ENCODE measurements around the gene ASB6. TPM values are rescaled to one million over a fixed set of nuclear protein-coding genes. Genes with fewer than 3 reads are reported as not detected.

ASB6 gene
- total RNA-seq, 2 experiments from 2014 or later, result 19.0 to 21.4 TPM

- H3K9me2 ChIP-seq (ENCODE audit: insufficient read depth, low read length), result no peaks in the 10 kb centered on the region
- peak; percentile 53 for DNase-seq (ENCODE audit: low spot score)
- H3K4me1 ChIP-seq (ENCODE audit: insufficient read depth, low read length, poor library complexity, severe bottlenecking), result no peaks in the 10 kb centered on the region
- CTCF ChIA-PET (ENCODE audit: unreplicated experiment), result no interaction called here
- no peaks in the 10 kb centered on the region for H3K9me3 ChIP-seq (ENCODE audit: low read length)
- POLR2A ChIA-PET, result no interaction called here
- H3K36me3 ChIP-seq (ENCODE audit: insufficient read depth, low read length), result no peaks in the 10 kb centered on the region
- H4K20me1 ChIP-seq (ENCODE audit: insufficient read depth, low read length), result no peaks in the 10 kb centered on the region
- H3K27ac ChIP-seq (ENCODE audit: low read depth, low read length, poor library complexity, severe bottlenecking), result no peak overlapping the region
- H2AFZ ChIP-seq (ENCODE audit: low read length), result no peak overlapping the region
- no TSS peak for BruUV-seq (replicated peaks)
- intact Hi-C loops (cut with micrococcal nuclease; ENCODE audit: unreplicated experiment), result no loop called here
- H3K4me2 ChIP-seq (ENCODE audit: low read length), result no peak overlapping the region
- no peaks in the 10 kb centered on the region for H3K79me2 ChIP-seq (ENCODE audit: insufficient read depth, low read depth, low read length)
- H3K4me3 ChIP-seq (ENCODE audit: low read depth, low read length, poor library complexity, severe bottlenecking), result no peak overlapping the region
- TF ChIP-seq EZH2phosphoT487 (IDR thresholded peaks at IDR 0.05; ENCODE audit: borderline replicate concordance, low read depth, low read length) (no peak), CTCF (conservative IDR thresholded peaks at IDR 0.05; ENCODE audit: low read length) (peak; percentile 71)
These were observed 24.8 kb downstream of the ASB6 start for GRCh38 chr9:129617167-129617566.

GRCh38 chr9:129615407-129616285, 26.3 kb downstream of the ASB6 start:
- Histone ChIP-seq H2AFZ (ENCODE audit: low read length) (no peak overlapping the region), H3K4me3 (ENCODE audit: low read depth, low read length, poor library complexity, severe bottlenecking) (no peak overlapping the region), H3K4me2 (ENCODE audit: low read length) (no peak overlapping the region), H3K9me2 (ENCODE audit: insufficient read depth, low read length) (no peaks in the 10 kb centered on the region), H4K20me1 (ENCODE audit: insufficient read depth, low read length) (no peaks in the 10 kb centered on the region), H3K36me3 (ENCODE audit: insufficient read depth, low read length) (no peaks in the 10 kb centered on the region), H3K79me2 (ENCODE audit: insufficient read depth, low read depth, low read length) (no peaks in the 10 kb centered on the region), H3K4me1 (ENCODE audit: insufficient read depth, low read length, poor library complexity, severe bottlenecking) (peaks cover 8% of the 10 kb centered on the region), H3K9me3 (ENCODE audit: low read length) (no peaks in the 10 kb centered on the region), H3K27ac (ENCODE audit: low read depth, low read length, poor library complexity, severe bottlenecking) (no peak overlapping the region)
- intact Hi-C loops (cut with micrococcal nuclease; ENCODE audit: unreplicated experiment), result no loop called here
- POLR2A ChIA-PET, result no interaction called here
- TF ChIP-seq EZH2phosphoT487 (IDR thresholded peaks at IDR 0.05; ENCODE audit: borderline replicate concordance, low read depth, low read length) (no peak), CTCF (conservative IDR thresholded peaks at IDR 0.05; ENCODE audit: low read length) (no peak)
- DNase-seq (ENCODE audit: low spot score), result no peak
- CTCF ChIA-PET (ENCODE audit: unreplicated experiment), result no interaction called here
- BruUV-seq (replicated peaks), result no TSS peak

- H3K36me3 ChIP-seq (ENCODE audit: insufficient read depth, low read length), result no peaks in the 10 kb centered on the region
- CTCF ChIA-PET (ENCODE audit: unreplicated experiment), result no interaction called here
- TF ChIP-seq CTCF (conservative IDR thresholded peaks at IDR 0.05; ENCODE audit: low read length), result no peak
- no peak for TF ChIP-seq EZH2phosphoT487 (IDR thresholded peaks at IDR 0.05; ENCODE audit: borderline replicate concordance, low read depth, low read length)
- H3K4me2 ChIP-seq (ENCODE audit: low read length), result no peak overlapping the region
- no peak for DNase-seq (ENCODE audit: low spot score)
- H3K4me3 ChIP-seq (ENCODE audit: low read depth, low read length, poor library complexity, severe bottlenecking), result no peak overlapping the region
- no peaks in the 10 kb centered on the region for H3K79me2 ChIP-seq (ENCODE audit: insufficient read depth, low read depth, low read length)
- no peaks in the 10 kb centered on the region for H3K9me2 ChIP-seq (ENCODE audit: insufficient read depth, low read length)
- H3K9me3 ChIP-seq (ENCODE audit: low read length), result no peaks in the 10 kb centered on the region
- H2AFZ ChIP-seq (ENCODE audit: low read length), result no peak overlapping the region
- intact Hi-C loops (cut with micrococcal nuclease; ENCODE audit: unreplicated experiment), result no loop called here
- H4K20me1 ChIP-seq (ENCODE audit: insufficient read depth, low read length), result no peaks in the 10 kb centered on the region
- H3K27ac ChIP-seq (ENCODE audit: low read depth, low read length, poor library complexity, severe bottlenecking), result no peak overlapping the region
- POLR2A ChIA-PET, result no interaction called here
- BruUV-seq (replicated peaks), result no TSS peak
- H3K4me1 ChIP-seq (ENCODE audit: insufficient read depth, low read length, poor library complexity, severe bottlenecking), result peaks cover 10% of the 10 kb centered on the region
These were observed 27.0 kb downstream of the ASB6 start for GRCh38 chr9:129614932-129615331.
